ENCODE results near the gene WT1. TPM values are rescaled to one million over a fixed set of nuclear protein-coding genes. Genes with fewer than 3 reads are reported as not detected.

The WT1 gene
- total RNA-seq, 1 donor from 2014 or later = not detected

- intact Hi-C loops (cut with micrococcal nuclease) = no loop called here
Measured at GRCh38 chr11:32390712-32391111, 44.6 kb downstream of the WT1 start.

- intact Hi-C loops (cut with micrococcal nuclease) = no loop called here
Measured at GRCh38 chr11:32388871-32389770, 46.2 kb downstream of the WT1 start.

GRCh38 chr11:32388365-32388764 is 47.0 kb downstream of the WT1 start:
- intact Hi-C loops (cut with micrococcal nuclease) = no loop called here

- intact Hi-C loops (cut with micrococcal nuclease) = no loop called here
Measured at GRCh38 chr11:32387411-32387810, 47.9 kb downstream of the WT1 start.

- intact Hi-C loops (cut with micrococcal nuclease) = no loop called here
Measured at GRCh38 chr11:32386770-32387377, 48.5 kb downstream of the WT1 start.

GRCh38 chr11:32385998-32386397 is 49.3 kb downstream of the WT1 start:
- intact Hi-C loops (cut with micrococcal nuclease) = no loop called here

- intact Hi-C loops (cut with micrococcal nuclease) = no loop called here
Measured at GRCh38 chr11:32382339-32383049, 52.8 kb downstream of the WT1 start.

- intact Hi-C loops (cut with micrococcal nuclease) = no loop called here
Measured at GRCh38 chr11:32381179-32381578, 54.2 kb downstream of the WT1 start.

GRCh38 chr11:32379719-32380118 is 55.6 kb downstream of the WT1 start:
- intact Hi-C loops (cut with micrococcal nuclease) = no loop called here

- intact Hi-C loops (cut with micrococcal nuclease) = no loop called here
Measured at GRCh38 chr11:32375826-32376225, 59.5 kb downstream of the WT1 start.

- intact Hi-C loops (cut with micrococcal nuclease) = loop anchor here (1.0 to 5.0 kb wide), 3 partner anchors 48 to 419 kb away; partner anchors contain the start of gene WT1
Measured at GRCh38 chr11:32374261-32374711, 61.1 kb downstream of the WT1 start.

GRCh38 chr11:32369987-32370386 is 65.4 kb downstream of the WT1 start:
- intact Hi-C loops (cut with micrococcal nuclease) = loop anchor here (5.0 kb wide), 2 partner anchors 52 to 67 kb away; partner anchors contain the start of gene WT1

- intact Hi-C loops (cut with micrococcal nuclease) = no loop called here
Measured at GRCh38 chr11:32366666-32367065, 68.7 kb downstream of the WT1 start.

- intact Hi-C loops (cut with micrococcal nuclease) = no loop called here
Measured at GRCh38 chr11:32365192-32365591, 70.1 kb downstream of the WT1 start.

GRCh38 chr11:32358729-32359128 is 76.6 kb downstream of the WT1 start:
- intact Hi-C loops (cut with micrococcal nuclease) = no loop called here

GRCh38 chr11:32353884-32354283 is 81.5 kb downstream of the WT1 start:
- intact Hi-C loops (cut with micrococcal nuclease) = no loop called here

GRCh38 chr11:32348502-32348901 is 86.8 kb downstream of the WT1 start:
- intact Hi-C loops (cut with micrococcal nuclease) = no loop called here

GRCh38 chr11:32344946-32345345 is 90.4 kb downstream of the WT1 start:
- intact Hi-C loops (cut with micrococcal nuclease) = no loop called here

- intact Hi-C loops (cut with micrococcal nuclease) = no loop called here
Measured at GRCh38 chr11:32343325-32344008, 91.9 kb downstream of the WT1 start.

- intact Hi-C loops (cut with micrococcal nuclease) = no loop called here
Measured at GRCh38 chr11:32341620-32342613, 93.4 kb downstream of the WT1 start.

All from T-helper 2 cell treated with Interferon-gamma antibody and Interleukin-4, amounts not matched to agents 100 ng/mL and 5 ng/mL, for 36 hours (primary cell).